B cell (primary cell): Measurements from ENCODE around the gene MCOLN1. TPM values are rescaled to one million over a fixed set of nuclear protein-coding genes. Genes with fewer than 3 reads are reported as not detected.

ENCODE experiments used
- ATAC-seq: fragments of 200-7000 bp; cut with Tn5 transposase; one replicate; pipeline ENCODE4 v1.10.0; 2021; ENCODE audit warnings: low read depth, mild to moderate bottlenecking, moderate number of reproducible peaks, moderate library complexity
- CTCF ChIA-PET: fragments of 350-600 bp; sonication (Branson Sonifier 250); formaldehyde crosslinking; loops from one replicate; lab custom pipeline; 2021; ENCODE audit warnings: antibody characterized with exemption, inconsistent platforms; lab: Charles Lee
- POLR2A ChIA-PET: fragments of 350-600 bp; sonication (Branson Sonifier 250); formaldehyde crosslinking; loops from one replicate; lab custom pipeline; 2021; ENCODE audit warnings: antibody characterized with exemption; lab: Charles Lee
- DNase-seq: peaks from one replicate; pipeline ENCODE4 v3.0.0; 2013
- H2AFZ ChIP-seq: 2 replicates; pipeline ENCODE4 v1.6.1; 2012; ENCODE audit warnings: mild to moderate bottlenecking, low read depth, low read length; ENCODE audit not compliant: insufficient read depth, poor library complexity, severe bottlenecking
- H3K27ac ChIP-seq, 2 donors: 1 replicate in 1 of 2; 2 replicates in 1 of 2; pipeline ENCODE4 v1.5.1; 2012 to 2013; ENCODE audit warnings: low read length in 2 of 2, mild to moderate bottlenecking in 2 of 2, moderate library complexity in 1 of 2
- H3K27me3 ChIP-seq, 4 experiments: fragments of 200-600 bp in 1 of 4; sonication (generic) in 1 of 4; replicated peaks in 1 of 4; 1 replicate in 2 of 4; 2 replicates in 2 of 4; pipeline versions ENCODE4 v1.6.1 to v1.7.0; 2013 to 2016; ENCODE audit warnings: low read length in 3 of 4, mild to moderate bottlenecking in 2 of 4, mixed read lengths in 1 of 4, moderate library complexity in 1 of 4; ENCODE audit not compliant: insufficient read depth in 4 of 4, control insufficient read depth in 3 of 4; ENCODE audit errors: control extremely low read depth in 1 of 4
- H3K36me3 ChIP-seq, 2 experiments: replicated peaks in 1 of 2; 1 replicate in 1 of 2; 2 replicates in 1 of 2; pipeline versions ENCODE4 v1.6.1 to v1.7.1; 2013; ENCODE audit warnings: low read length in 1 of 2; ENCODE audit not compliant: insufficient read depth in 2 of 2, control insufficient read depth in 1 of 2; ENCODE audit errors: control extremely low read depth in 1 of 2, extremely low read depth in 1 of 2
- H3K4me1 ChIP-seq, 2 donors: fragments of 200-600 bp in 1 of 2; sonication (generic) in 1 of 2; 1 replicate in 1 of 2; 2 replicates in 1 of 2; pipeline versions ENCODE4 v1.5.1 to v1.6.1; 2013 to 2017; ENCODE audit warnings: low read length in 2 of 2; ENCODE audit not compliant: control insufficient read depth in 2 of 2, insufficient read depth in 2 of 2
- H3K4me2 ChIP-seq: replicated peaks from 2 replicates; pipeline ENCODE3; 2012; ENCODE audit warnings: mild to moderate bottlenecking, low read depth, low read length; ENCODE audit not compliant: poor library complexity, severe bottlenecking
- H3K4me3 ChIP-seq, 5 experiments: fragments of 200-600 bp in 1 of 5; sonication (generic) in 1 of 5; 1 replicate in 3 of 5; 2 replicates in 2 of 5; pipeline versions ENCODE4 v1.5.1 to v1.7.0; 2011 to 2016; ENCODE audit warnings: low read length in 4 of 5, mild to moderate bottlenecking in 4 of 5, low read depth in 2 of 5, control low read depth in 1 of 5, moderate library complexity in 1 of 5; ENCODE audit not compliant: insufficient read depth in 1 of 5; ENCODE audit errors: control extremely low read depth in 1 of 5, extremely low read depth in 1 of 5
- H3K79me2 ChIP-seq: fragments of 200-600 bp; sonication (generic); one replicate; pipeline ENCODE4 v1.6.0; 2016; ENCODE audit warnings: low read length; ENCODE audit not compliant: control insufficient read depth, insufficient read depth
- H3K9ac ChIP-seq: fragments of 200-600 bp; sonication (generic); 2 replicates; pipeline ENCODE4 v1.6.1; 2017; ENCODE audit warnings: mild to moderate bottlenecking, low read length, moderate library complexity
- H3K9me3 ChIP-seq, 3 donors: one replicate each; pipeline versions ENCODE4 v1.6.1 to v1.7.1; 2013; ENCODE audit warnings: low read length in 2 of 3; ENCODE audit not compliant: control insufficient read depth in 2 of 3, insufficient read depth in 1 of 3; ENCODE audit errors: control extremely low read depth in 1 of 3
- H4K20me1 ChIP-seq: 2 replicates; pipeline ENCODE4 v1.6.0; 2012; ENCODE audit warnings: mild to moderate bottlenecking, low read length; ENCODE audit not compliant: insufficient read depth, control insufficient read depth, poor library complexity, severe bottlenecking
- H3K27ac Mint-ChIP-seq: one replicate; pipeline ENCODE4 v1.8.0; 2021; ENCODE audit warnings: mixed read lengths
- H3K27me3 Mint-ChIP-seq: one replicate; pipeline ENCODE4 v1.8.0; 2021; ENCODE audit warnings: mixed read lengths
- H3K4me1 Mint-ChIP-seq: one replicate; pipeline ENCODE4 v1.8.0; 2021; ENCODE audit warnings: mixed read lengths
- H3K4me3 Mint-ChIP-seq: one replicate; pipeline ENCODE4 v1.8.0; 2021; ENCODE audit warnings: mixed read lengths
- H3K9me3 Mint-ChIP-seq: one replicate; pipeline ENCODE4 v1.8.0; 2022; ENCODE audit warnings: mixed read lengths; ENCODE audit not compliant: insufficient read depth
- EZH2 ChIP-seq: IDR thresholded peaks from 2 replicates; pipeline ENCODE4 v1.6.1; 2012; ENCODE audit warnings: borderline replicate concordance, low read depth, mild to moderate bottlenecking, moderate library complexity, low read length; ENCODE audit not compliant: insufficient read depth, poor library complexity, severe bottlenecking
- WGBS: methylation state at CpG from one replicate; pipeline ENCODE4 v1.1.5; 2013; ENCODE audit warnings: missing lambda C conversion rate; ENCODE audit not compliant: insufficient coverage; 5-methylcytosine and 5-hydroxymethylcytosine counted together
- intact Hi-C: fragments of 100-400 bp; cut with micrococcal nuclease; formaldehyde crosslinking; loops from one replicate; pipeline ENCODE4 v1.10.0; 2022
- polyA plus RNA-seq: library from polyadenylated mRNA; depleted of rRNA; stranded (reverse); fragments of >200 nt; gene quantifications from 2 replicates; pipeline ENCODE4 v1.2.3, GENCODE V29; 2012
- total RNA-seq, 2 donors: library from RNA; stranded (reverse); fragments of 120-200 nt in 1 of 2; gene quantifications; 1 replicate in 1 of 2; 2 replicates in 1 of 2; pipeline versions ENCODE4 v1.2.3 to v1.2.4, GENCODE V29; 2013 to 2022
- TF ChIP-seq, protein P1 (sequence below): fragments of 200-600 bp; IDR thresholded peaks from one replicate; pipeline ENCODE4 v1.8.0; 2022; ENCODE audit warnings: antibody characterized with exemption, mild to moderate bottlenecking

MCOLN1 gene
- total and polyA plus RNA-seq, 2 donors (not counting 1 experiment from before 2014, with no cell fraction given), result 12.5 to 19.0 TPM

- CTCF ChIA-PET, result interaction anchor here (1.1 kb wide), 1 partner anchor 23 kb away, joined by 5 read pairs; no protein-coding TSS in a partner anchor
- Histone ChIP-seq H4K20me1 (no peaks in the 10 kb centered on the region), H3K79me2 (no peaks in the 10 kb centered on the region), H3K4me2 (no peak overlapping the region), H3K27ac (peak overlapping the region; percentile 16 to 48), H3K9ac (no peak overlapping the region), H3K9me3 (no peaks in the 10 kb centered on the region), H3K27me3 (no peaks in the 10 kb centered on the region), H3K4me1 (peaks cover 3 to 24% of the 10 kb centered on the region in 2 donors), H2AFZ (no peak overlapping the region), H3K4me3 (no peak overlapping the region), H3K36me3 (peaks cover 5 to 39% of the 10 kb centered on the region in 2 experiments)
- H3K4me1 Mint-ChIP-seq, result peaks cover 17% of the 10 kb centered on the region
- TF ChIP-seq EZH2, result no peak
- TF ChIP-seq, protein P1, sequence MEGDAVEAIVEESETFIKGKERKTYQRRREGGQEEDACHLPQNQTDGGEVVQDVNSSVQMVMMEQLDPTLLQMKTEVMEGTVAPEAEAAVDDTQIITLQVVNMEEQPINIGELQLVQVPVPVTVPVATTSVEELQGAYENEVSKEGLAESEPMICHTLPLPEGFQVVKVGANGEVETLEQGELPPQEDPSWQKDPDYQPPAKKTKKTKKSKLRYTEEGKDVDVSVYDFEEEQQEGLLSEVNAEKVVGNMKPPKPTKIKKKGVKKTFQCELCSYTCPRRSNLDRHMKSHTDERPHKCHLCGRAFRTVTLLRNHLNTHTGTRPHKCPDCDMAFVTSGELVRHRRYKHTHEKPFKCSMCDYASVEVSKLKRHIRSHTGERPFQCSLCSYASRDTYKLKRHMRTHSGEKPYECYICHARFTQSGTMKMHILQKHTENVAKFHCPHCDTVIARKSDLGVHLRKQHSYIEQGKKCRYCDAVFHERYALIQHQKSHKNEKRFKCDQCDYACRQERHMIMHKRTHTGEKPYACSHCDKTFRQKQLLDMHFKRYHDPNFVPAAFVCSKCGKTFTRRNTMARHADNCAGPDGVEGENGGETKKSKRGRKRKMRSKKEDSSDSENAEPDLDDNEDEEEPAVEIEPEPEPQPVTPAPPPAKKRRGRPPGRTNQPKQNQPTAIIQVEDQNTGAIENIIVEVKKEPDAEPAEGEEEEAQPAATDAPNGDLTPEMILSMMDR, result no peak
- H3K27ac Mint-ChIP-seq, result peak overlapping the region; percentile 61
- peak; percentile 10 for DNase-seq
- H3K27me3 Mint-ChIP-seq, result no peaks in the 10 kb centered on the region
- H3K4me3 Mint-ChIP-seq, result peak overlapping the region; percentile 10
- WGBS, result 67% methylated on average over 8 of the region's 8 CpGs
- no peaks in the 10 kb centered on the region for H3K9me3 Mint-ChIP-seq
- ATAC-seq, result no peak
- POLR2A ChIA-PET, result interaction anchor here (0.6 kb wide), 1 partner anchor 298 kb away, joined by 5 read pairs; no protein-coding TSS in a partner anchor
- intact Hi-C loops, result no loop called here
Observed at GRCh38 chr19:7545300-7545699, 22.9 kb downstream of the MCOLN1 start.

GRCh38 chr19:7545904-7546303 is 23.5 kb downstream of the MCOLN1 start:
- TF ChIP-seq EZH2, result no peak
- TF ChIP-seq, protein P1, result no peak
- H4K20me1 ChIP-seq, result no peaks in the 10 kb centered on the region
- H3K9me3 Mint-ChIP-seq, result no peaks in the 10 kb centered on the region
- H3K27ac ChIP-seq, result no peak overlapping the region
- no peak overlapping the region for H3K4me3 ChIP-seq
- H3K4me3 Mint-ChIP-seq, result no peak overlapping the region
- peak; percentile 7 for DNase-seq
- peaks cover 5 to 38% of the 10 kb centered on the region in 2 experiments for H3K36me3 ChIP-seq
- POLR2A ChIA-PET, result interaction anchor here (0.6 to 0.7 kb wide), 2 partner anchors 299 to 1434 kb away, joined by 5 to 6 read pairs; no protein-coding TSS in a partner anchor
- no peak for ATAC-seq
- H3K27ac Mint-ChIP-seq, result peak overlapping the region; percentile 46
- H3K9me3 ChIP-seq, result no peaks in the 10 kb centered on the region
- no peaks in the 10 kb centered on the region for H3K27me3 ChIP-seq
- no peak overlapping the region for H2AFZ ChIP-seq
- H3K27me3 Mint-ChIP-seq, result no peaks in the 10 kb centered on the region
- peaks cover 3 to 24% of the 10 kb centered on the region in 2 donors for H3K4me1 ChIP-seq
- CTCF ChIA-PET, result interaction anchor here (0.5 to 1.1 kb wide), 3 partner anchors 20 to 218 kb away, joined by 3 to 7 read pairs (median 5); no protein-coding TSS in a partner anchor
- no CpG with 5 or more reads among the region's 1 CpG for WGBS
- H3K9ac ChIP-seq, result no peak overlapping the region
- no peaks in the 10 kb centered on the region for H3K79me2 ChIP-seq
- H3K4me2 ChIP-seq, result no peak overlapping the region
- intact Hi-C loops, result no loop called here
- peaks cover 17% of the 10 kb centered on the region for H3K4me1 Mint-ChIP-seq
